H7 (cell line): ENCODE measurements around the gene AMDHD1. TPM values are rescaled to one million over a fixed set of nuclear protein-coding genes. Genes with fewer than 3 reads are reported as not detected.

Experiments
- DNase-seq: peaks from one replicate; pipeline ENCODE4 v3.0.0; 2012
- H3K27me3 ChIP-seq: 2 replicates; pipeline ENCODE4 v1.6.0; 2011; ENCODE audit warnings: mild to moderate bottlenecking, low read length; ENCODE audit not compliant: control insufficient read depth, insufficient read depth
- H3K36me3 ChIP-seq: replicated peaks from 2 replicates; pipeline ENCODE4 v1.5.1; 2011; ENCODE audit warnings: low read length; ENCODE audit not compliant: control insufficient read depth, insufficient read depth
- H3K4me3 ChIP-seq: 2 replicates; pipeline ENCODE4 v1.5.1; 2011; ENCODE audit warnings: low read depth, mild to moderate bottlenecking, control low read depth, low read length, moderate library complexity; ENCODE audit not compliant: insufficient read depth
- total RNA-seq: library from RNA; depleted of rRNA; stranded (reverse); fragments of >200 nt; shearing (Covaris generic); gene quantifications from 2 replicates; pipeline ENCODE4 v1.2.3, GENCODE V29; 2014; rRNA removed

Gene AMDHD1, protein sequence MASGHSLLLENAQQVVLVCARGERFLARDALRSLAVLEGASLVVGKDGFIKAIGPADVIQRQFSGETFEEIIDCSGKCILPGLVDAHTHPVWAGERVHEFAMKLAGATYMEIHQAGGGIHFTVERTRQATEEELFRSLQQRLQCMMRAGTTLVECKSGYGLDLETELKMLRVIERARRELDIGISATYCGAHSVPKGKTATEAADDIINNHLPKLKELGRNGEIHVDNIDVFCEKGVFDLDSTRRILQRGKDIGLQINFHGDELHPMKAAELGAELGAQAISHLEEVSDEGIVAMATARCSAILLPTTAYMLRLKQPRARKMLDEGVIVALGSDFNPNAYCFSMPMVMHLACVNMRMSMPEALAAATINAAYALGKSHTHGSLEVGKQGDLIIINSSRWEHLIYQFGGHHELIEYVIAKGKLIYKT
- 0.41 and 1.0 TPM in 2 replicates for total RNA-seq

DNA sequence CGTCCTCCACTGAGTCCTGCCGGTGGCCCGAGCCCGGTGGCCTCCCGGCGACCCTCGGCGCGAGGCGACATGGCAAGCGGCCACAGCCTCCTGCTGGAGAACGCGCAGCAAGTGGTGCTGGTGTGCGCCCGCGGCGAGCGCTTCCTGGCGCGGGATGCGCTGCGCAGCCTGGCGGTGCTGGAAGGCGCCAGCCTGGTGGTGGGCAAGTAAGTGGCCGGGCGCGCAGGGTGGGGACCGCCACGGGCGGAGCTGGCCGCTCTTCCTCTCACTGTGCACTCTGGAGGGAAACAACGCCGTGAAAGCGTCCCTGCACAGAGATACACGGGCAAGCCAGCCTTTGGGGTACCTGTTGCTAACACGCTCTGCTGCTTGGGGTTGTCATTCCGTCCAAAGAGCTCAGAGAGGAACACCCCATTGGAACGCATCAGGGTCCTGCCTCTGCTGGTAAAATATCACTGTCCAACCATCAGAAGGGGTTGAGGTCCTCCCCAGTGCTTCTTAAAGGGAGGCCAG, at the start of gene AMDHD1:
Gene AMDHD1 (plus strand): TSS at position 2 of the 513 bp plus-strand sequence. CDS start 68 bp downstream, at position 70.
- H3K27me3 ChIP-seq: peaks cover 15% of the 10 kb centered on the region
- peak within 1 kb of the TSS; percentile 77 for H3K4me3 ChIP-seq
- peak; percentile 79 for DNase-seq
- H3K36me3 ChIP-seq: no peaks in the 10 kb centered on the region

DNA sequence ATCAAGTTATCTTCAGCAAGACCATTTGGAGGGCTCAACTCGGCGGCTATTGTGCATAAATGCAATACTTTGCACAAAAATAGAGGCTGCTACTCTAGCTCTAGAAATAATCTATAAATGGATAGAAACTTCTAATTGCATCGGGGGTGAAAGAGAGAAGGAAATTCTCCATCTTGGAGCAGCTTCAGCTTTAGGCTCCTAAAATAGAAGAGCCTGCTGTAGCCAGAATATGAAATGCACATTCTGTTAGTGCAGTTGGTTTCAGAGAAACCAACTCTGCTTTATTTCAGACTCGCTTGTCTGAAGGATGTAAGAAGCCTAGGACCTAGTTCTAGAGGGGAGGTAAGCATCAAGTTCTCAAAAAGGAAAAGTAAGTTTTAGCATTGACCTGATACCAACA, 46.3 kb upstream of the AMDHD1 start:
- Histone ChIP-seq H3K36me3 (no peaks in the 10 kb centered on the region), H3K4me3 (no peak overlapping the region), H3K27me3 (no peaks in the 10 kb centered on the region)
- no peak for DNase-seq

DNA sequence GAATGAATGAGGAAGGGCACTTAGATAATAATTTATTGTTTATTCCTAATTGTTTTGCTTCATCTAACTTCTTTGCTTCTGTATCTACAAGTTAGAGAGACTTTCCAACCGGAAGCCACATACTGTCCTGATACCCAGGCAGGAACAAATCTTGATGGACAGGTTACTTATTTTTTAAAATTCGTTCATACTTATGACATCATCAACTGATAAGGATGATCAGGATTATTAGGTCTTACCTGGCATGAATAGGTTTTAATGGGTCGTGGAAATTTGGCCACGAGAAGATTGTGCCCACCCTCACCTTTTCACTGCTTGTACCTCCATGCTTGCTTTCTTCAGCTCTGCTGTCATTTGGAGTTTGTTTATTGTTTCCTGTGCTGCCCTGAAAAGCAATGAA, 45.0 kb upstream of the AMDHD1 start:
- no peak for DNase-seq
- Histone ChIP-seq H3K36me3 (no peaks in the 10 kb centered on the region), H3K27me3 (no peaks in the 10 kb centered on the region), H3K4me3 (no peak overlapping the region)

DNA sequence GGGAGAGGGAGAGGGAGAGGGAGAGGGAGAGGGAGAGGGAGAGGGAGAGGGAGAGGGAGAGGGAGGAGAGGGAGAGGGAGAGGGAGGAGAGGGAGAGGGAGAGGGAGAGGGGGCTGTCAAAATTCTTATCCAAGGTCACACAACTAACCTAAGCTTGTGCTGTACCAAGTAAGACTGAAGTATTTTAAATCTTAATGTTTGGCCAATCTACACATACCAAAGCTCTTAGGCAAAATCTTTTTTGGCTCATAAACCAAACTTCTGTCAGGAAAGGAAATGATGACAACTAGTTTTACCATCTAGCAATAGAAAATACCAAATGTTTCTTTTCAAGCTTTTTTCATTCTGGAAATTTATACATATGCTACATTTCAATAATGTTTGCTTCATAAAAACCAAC, 34.6 kb upstream of the AMDHD1 start:
- Histone ChIP-seq H3K27me3 (no peaks in the 10 kb centered on the region), H3K36me3 (no peaks in the 10 kb centered on the region), H3K4me3 (no peak overlapping the region)
- no peak for DNase-seq

DNA sequence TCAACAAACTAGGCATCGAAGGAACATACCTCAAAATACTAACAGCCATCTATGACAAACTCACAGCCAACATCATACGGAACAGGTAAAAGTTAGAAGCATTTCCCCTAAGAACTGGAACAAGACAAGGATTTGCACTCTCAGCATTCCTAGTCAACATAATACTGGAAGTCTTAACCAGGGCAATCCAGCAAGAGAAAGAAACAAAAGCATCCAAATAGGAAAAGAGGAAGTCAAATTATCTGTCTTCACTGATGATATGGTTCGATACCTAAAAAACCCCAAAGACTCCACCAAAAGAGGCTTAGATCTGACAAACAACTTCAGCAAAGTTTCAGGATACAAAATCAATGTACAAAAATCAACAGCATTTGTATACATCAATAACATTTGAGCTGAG, 33.3 kb upstream of the AMDHD1 start:
- H3K36me3 ChIP-seq: no peaks in the 10 kb centered on the region
- DNase-seq: no peak
- no peak overlapping the region for H3K4me3 ChIP-seq
- no peaks in the 10 kb centered on the region for H3K27me3 ChIP-seq

DNA sequence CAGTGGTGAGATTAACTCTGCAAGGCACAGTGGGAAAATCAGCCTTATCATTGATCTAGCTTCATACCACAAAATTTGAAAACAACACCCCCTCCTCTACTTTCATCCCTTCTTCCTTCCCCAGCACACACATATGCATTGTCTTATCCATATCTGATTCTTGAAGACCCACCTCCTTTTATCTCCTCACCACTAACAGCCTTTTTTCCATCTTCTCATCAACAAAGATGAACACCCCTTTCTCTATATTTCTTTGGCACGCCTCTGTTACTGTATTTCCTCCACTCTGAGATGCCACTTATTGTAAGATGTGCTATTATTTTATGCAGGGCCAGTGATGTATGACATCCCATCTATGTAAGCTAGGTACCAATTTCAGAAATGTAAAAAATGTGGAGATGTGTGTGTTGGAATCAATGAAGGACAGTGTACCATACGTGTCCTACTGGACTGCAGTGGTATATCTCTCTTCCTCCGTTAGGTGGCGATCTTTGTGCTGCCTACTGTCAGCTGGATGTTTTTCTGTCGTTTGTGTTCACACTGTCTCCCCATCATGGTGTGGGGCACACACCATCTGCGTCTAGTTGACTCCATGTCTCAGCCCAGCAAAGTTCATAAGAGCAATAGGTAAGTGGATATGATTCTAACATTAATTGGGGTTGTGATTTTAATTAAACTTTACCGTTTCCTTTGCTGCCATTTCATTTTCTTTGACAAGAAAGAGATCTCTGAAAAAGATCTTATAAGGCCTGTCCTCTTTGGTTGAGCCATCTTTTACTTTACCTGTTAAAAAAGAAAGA, 24.7 kb upstream of the AMDHD1 start:
- Histone ChIP-seq H3K36me3 (no peaks in the 10 kb centered on the region), H3K4me3 (no peak overlapping the region), H3K27me3 (no peaks in the 10 kb centered on the region)
- DNase-seq: peak; percentile 65

DNA sequence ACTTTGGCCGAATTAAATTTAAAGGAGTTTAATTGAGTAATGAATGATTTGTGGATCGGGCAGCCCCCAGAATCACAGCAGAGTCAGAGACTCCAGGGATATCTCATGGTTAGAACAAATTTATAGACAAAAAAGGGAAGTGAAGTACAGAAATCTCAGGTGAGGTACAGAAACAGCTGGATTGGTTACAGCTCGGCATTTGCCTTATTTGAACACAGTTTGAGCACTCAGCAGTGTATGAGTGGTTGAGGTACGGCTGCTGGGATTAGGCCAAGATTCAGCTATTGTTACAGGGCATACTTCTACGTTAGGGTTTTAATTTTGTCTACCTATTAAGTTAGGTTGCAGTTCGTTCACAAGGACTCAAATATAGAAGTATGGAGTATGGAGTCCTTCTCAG, 24.0 kb upstream of the AMDHD1 start:
- H3K4me3 ChIP-seq: no peak overlapping the region
- H3K27me3 ChIP-seq: no peaks in the 10 kb centered on the region
- no peak for DNase-seq
- no peaks in the 10 kb centered on the region for H3K36me3 ChIP-seq

DNA sequence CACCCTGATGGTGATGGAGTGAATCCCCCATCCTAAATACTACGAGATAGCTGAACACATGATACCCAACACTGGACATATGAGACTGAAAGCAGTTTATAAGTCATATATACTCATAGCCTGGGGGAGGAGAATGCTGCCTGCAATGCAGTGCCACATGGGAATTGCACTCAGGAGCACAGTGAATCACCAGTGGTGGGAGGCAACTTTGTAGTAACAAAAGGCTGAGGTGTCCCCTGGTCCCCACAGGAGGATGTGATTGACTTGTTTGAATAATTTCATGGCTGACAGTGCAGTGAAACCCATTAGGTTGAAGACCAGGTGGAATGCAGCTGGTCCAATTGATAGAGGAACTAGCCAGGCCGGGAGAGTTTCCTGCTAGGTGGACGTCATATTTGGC, 20.9 kb upstream of the AMDHD1 start:
- Histone ChIP-seq H3K4me3 (no peak overlapping the region), H3K27me3 (no peaks in the 10 kb centered on the region), H3K36me3 (no peaks in the 10 kb centered on the region)
- no peak for DNase-seq

DNA sequence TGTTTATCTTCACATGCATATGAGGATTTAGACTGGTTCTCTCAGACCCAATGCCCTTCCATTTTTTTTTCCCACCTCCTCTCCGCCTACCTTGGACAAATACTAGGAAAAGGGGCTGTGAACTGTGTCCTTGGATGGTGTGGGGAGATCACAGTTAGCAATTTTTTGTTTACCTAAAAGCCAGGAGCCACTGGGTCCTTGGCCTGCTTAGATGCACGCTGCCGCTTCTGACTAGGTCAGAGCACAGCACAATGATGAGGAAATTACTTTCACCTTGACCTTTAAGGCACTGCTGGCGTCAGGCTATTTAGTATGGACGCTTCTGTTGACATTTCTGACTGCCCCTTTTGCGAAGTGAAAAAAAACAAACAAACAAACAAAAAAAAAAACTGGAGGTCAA, 2.6 kb upstream of the AMDHD1 start:
- Histone ChIP-seq H3K4me3 (no peak overlapping the region), H3K36me3 (no peaks in the 10 kb centered on the region), H3K27me3 (peaks cover 15% of the 10 kb centered on the region)
- no peak for DNase-seq

DNA sequence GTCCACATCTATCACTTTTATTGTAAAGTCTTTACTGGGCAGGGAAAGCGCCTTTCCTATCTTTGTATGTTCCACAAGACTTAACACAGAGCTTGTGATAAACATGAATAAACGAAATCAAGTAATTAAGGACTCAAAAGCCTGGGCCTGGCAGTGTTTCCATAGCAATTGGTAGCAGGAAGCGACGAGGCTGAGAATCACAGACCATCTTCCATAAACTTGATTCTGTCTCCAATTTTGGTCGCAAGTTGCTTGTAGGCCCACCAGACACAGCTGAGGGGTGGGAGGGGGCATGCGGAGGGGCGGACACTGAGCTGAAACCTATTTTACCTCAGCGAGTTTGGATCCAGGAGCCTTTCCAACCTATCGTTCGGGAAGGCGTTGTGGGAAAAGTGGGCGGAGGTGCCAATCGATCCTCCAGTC, 1.0 kb upstream of the AMDHD1 start:
- Histone ChIP-seq H3K27me3 (peaks cover 15% of the 10 kb centered on the region), H3K36me3 (no peaks in the 10 kb centered on the region), H3K4me3 (peak overlapping the region; percentile 77)
- DNase-seq: no peak

DNA sequence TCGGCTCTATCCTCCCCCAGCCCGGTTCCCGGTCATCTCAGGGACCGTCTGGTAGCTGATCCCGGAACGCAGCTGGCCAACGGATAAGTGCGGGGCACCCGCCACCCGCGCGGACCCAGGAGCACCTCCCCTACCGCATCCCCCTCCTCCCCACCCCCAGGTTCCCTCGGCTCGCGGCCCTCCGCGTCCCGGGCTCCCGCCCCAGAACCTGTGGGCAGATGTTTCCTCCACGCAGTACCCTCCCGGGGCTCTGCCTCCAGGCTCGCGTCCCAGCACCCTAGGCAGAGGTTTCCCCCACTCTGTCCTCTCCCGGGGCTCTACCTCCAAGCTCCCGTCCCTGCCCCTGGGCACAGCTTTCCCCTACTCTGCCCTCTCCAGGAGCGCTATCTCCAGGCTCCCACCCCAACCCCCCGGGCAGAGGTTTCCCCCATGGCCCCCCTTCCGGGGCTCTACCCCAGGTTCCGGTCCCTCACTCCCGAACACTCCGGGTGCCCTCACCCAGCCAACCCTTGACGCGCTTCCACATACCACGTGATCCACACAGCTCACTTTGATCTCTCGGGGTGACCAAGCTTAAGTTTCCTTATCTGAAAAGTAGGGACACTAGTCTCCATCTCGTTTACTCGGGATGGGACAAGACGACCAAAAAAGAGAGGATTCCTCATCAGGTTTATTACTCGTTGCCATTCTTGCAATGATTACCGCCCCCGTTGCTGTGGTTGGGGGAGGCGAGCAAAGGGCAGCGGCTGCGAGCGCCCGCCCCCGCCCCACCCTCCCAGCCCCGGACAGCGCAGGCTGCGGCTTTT, 404 bp upstream of the AMDHD1 start, which contains the start of gene CCDC38:
Gene CCDC38 (minus strand): TSS at position 91 of the 806 bp plus-strand sequence. CDS start 6,105 bp downstream, outside the sequence.
- Histone ChIP-seq H3K36me3 (no peaks in the 10 kb centered on the region), H3K27me3 (peaks cover 15% of the 10 kb centered on the region), H3K4me3 (peak within 1 kb of the TSS; percentile 77)
- DNase-seq: peak; percentile 92

DNA sequence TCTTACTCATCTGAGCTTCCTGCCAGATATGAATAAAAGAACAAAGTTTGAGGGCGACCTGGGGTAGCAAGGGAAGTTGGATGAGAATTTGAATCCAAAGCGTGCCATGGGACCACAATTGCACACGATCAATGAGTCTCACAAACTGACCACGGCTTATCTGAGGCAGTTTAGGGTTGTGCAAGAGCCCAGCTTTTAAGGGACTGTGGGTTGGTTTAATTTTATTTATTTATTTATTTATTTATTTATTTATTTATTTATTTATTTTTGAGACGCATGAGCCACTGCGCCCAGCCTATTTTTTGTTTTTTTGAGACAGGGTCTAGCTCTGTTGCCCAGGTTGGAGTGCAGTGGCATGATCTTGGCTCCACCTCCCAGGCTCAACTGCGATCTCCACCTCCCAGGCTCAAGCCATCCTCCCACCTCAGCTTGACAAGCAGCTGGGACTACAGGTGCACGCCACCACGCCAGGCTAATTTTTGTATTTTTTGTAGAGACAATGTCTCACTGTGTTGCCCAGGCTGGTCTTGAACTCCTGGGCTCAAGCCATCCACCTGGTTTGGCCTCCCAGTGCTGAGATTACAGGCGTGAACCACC, 1.1 kb downstream of the AMDHD1 start:
- peaks cover 15% of the 10 kb centered on the region for H3K27me3 ChIP-seq
- H3K36me3 ChIP-seq: no peaks in the 10 kb centered on the region
- no peak for DNase-seq
- H3K4me3 ChIP-seq: no peak overlapping the region

DNA sequence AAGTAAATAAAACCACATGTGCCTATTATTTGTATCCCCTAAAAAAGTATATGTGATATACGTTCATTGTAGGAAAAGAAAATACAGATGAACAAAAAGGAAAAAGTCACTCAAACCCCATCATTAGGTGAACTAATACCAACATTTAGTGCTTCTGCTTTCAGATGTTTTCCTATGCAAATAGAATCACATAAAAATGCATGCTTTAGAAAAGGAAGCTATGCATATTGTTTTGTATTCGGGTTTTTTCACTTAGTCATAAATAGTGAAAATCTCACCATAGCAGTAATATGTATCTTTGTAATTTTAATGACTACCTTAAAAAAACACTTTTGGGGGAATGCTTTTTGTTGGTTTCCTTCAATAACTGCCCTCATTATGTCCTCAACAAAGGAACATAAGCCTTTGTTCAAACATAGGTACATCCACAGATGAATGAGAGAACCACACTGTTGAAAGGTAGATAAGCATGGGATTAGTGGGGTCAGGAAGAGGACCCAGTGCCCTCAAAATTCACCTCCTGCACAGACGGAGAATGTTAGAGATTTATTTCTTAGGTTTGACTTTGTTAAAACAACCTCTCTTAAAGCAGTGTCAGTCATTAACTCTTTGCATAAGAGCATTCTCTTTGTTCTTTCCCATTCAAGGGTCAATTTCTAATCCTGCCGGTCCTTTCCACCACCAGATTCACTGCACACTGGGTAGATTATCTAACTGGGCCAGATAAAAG, 6.5 kb downstream of the AMDHD1 start:
- no peak for DNase-seq

More for the DNA sequence above, 6.5 kb downstream of the AMDHD1 start:
- Histone ChIP-seq H3K27me3 (no peaks in the 10 kb centered on the region; the same call in 1 of the 2 replicates), H3K4me3 (no peak overlapping the region), H3K36me3 (no peaks in the 10 kb centered on the region)
